PC-3 (cell line): ENCODE data around the gene RBM6. TPM values are rescaled to one million over a fixed set of nuclear protein-coding genes. Genes with fewer than 3 reads are reported as not detected.

ENCODE experiments used
- ATAC-seq: fragments of 200-7000 bp; cut with Tn5 transposase; 2 replicates; pipeline ENCODE4 v1.9.1; 2020; ENCODE audit warnings: mild to moderate bottlenecking, moderate library complexity
- BruUV-seq: library from RNA; stranded (reverse); fragments of 400-500 nt; replicated peaks from 2 replicates; lab custom pipeline; 2021; lab: Mats Ljungman, UMichigan
- CTCF ChIA-PET: fragments of 300-600 bp; sonication (Branson Sonifier 250); formaldehyde crosslinking; loops from one replicate; lab custom pipeline; 2022; ENCODE audit warnings: antibody characterized with exemption; lab: Charles Lee
- POLR2A ChIA-PET: fragments of 300-600 bp; sonication (Branson Sonifier 250); formaldehyde crosslinking; loops from one replicate; lab custom pipeline; 2022; ENCODE audit warnings: antibody characterized with exemption; ENCODE audit not compliant: unreplicated experiment; lab: Charles Lee
- DNase-seq: peaks from one replicate; pipeline ENCODE4 v3.0.0-alpha.2; 2015
- H2AFZ ChIP-seq: fragments of 300-600 bp; sonication (generic); 2 replicates; pipeline ENCODE4 v1.6.0; 2016; ENCODE audit warnings: antibody characterized with exemption, low read length
- H3F3A ChIP-seq: fragments of 300-600 bp; sonication (generic); one replicate; pipeline ENCODE4 v1.6.0; 2017; ENCODE audit warnings: antibody characterized with exemption, low read length, control low read depth, mild to moderate bottlenecking; ENCODE audit not compliant: unreplicated experiment
- H3K27ac ChIP-seq: fragments of 300-600 bp; sonication (generic); 2 replicates; pipeline ENCODE4 v1.5.1; 2016; ENCODE audit warnings: mild to moderate bottlenecking, low read length
- H3K27me3 ChIP-seq: fragments of 300-600 bp; sonication (generic); 2 replicates; pipeline ENCODE4 v1.6.1; 2016; ENCODE audit warnings: low read length, mixed read lengths
- H3K36me3 ChIP-seq: fragments of 300-600 bp; sonication (generic); 2 replicates; pipeline ENCODE4 v1.6.1; 2016; ENCODE audit warnings: low read depth, mixed run types, low read length, mixed read lengths
- H3K4me1 ChIP-seq: fragments of 300-600 bp; sonication (generic); 2 replicates; pipeline ENCODE4 v1.5.1; 2016; ENCODE audit warnings: low read length; ENCODE audit not compliant: insufficient read depth
- H3K4me2 ChIP-seq: fragments of 300-600 bp; sonication (generic); 2 replicates; pipeline ENCODE4 v1.6.0; 2016; ENCODE audit warnings: low read length
- H3K4me3 ChIP-seq: fragments of 300-600 bp; sonication (generic); 2 replicates; pipeline ENCODE4 v1.5.1; 2016; ENCODE audit warnings: mild to moderate bottlenecking, low read length, mixed read lengths
- H3K79me2 ChIP-seq: fragments of 300-600 bp; sonication (generic); 2 replicates; pipeline ENCODE4 v1.6.1; 2017; ENCODE audit warnings: low read length, mixed read lengths
- H3K9ac ChIP-seq: fragments of 300-600 bp; sonication (generic); 2 replicates; pipeline ENCODE4 v1.6.0; 2016; ENCODE audit warnings: mild to moderate bottlenecking, low read length
- H3K9me2 ChIP-seq: fragments of 300-600 bp; sonication (generic); replicated peaks from 2 replicates; pipeline ENCODE4 v1.6.1; 2016; ENCODE audit warnings: mixed run types, low read length, mixed read lengths
- H3K9me3 ChIP-seq: fragments of 300-600 bp; sonication (generic); 2 replicates; pipeline ENCODE4 v1.6.1; 2016; ENCODE audit warnings: low read length, mixed read lengths
- H4K20me1 ChIP-seq: fragments of 300-600 bp; sonication (generic); 2 replicates; pipeline ENCODE4 v1.6.1; 2016; ENCODE audit warnings: low read length, mixed read lengths
- EZH2 ChIP-seq: fragments of 300-600 bp; sonication (generic); IDR thresholded peaks from one replicate; pipeline ENCODE4 v1.6.1; 2017; ENCODE audit warnings: antibody characterized with exemption, mild to moderate bottlenecking, low read length; ENCODE audit not compliant: unreplicated experiment
- EZH2phosphoT487 ChIP-seq: fragments of 300-600 bp; sonication (generic); IDR thresholded peaks from 2 replicates; pipeline ENCODE4 v1.6.1; 2018; ENCODE audit warnings: mild to moderate bottlenecking, antibody characterized with exemption, low read length, borderline replicate concordance
- intact Hi-C: fragments of 100-400 bp; cut with micrococcal nuclease; formaldehyde crosslinking; loops from 2 replicates; pipeline ENCODE4 v1.9.0; 2023
- total RNA-seq: library from RNA; depleted of rRNA; stranded (reverse); fragments of >200 nt; gene quantifications from 2 replicates; pipeline ENCODE4 v1.2.3, GENCODE V29; 2014
- TF ChIP-seq, protein P1 (sequence below): fragments of 300-600 bp; sonication (generic); conservative IDR thresholded peaks from 2 replicates; pipeline ENCODE4 v1.5.1; 2017; ENCODE audit warnings: antibody characterized with exemption, low read depth, mild to moderate bottlenecking, low read length

Gene RBM6
- total RNA-seq, 1 experiment from 2014 or later: 64.6 TPM

DNA sequence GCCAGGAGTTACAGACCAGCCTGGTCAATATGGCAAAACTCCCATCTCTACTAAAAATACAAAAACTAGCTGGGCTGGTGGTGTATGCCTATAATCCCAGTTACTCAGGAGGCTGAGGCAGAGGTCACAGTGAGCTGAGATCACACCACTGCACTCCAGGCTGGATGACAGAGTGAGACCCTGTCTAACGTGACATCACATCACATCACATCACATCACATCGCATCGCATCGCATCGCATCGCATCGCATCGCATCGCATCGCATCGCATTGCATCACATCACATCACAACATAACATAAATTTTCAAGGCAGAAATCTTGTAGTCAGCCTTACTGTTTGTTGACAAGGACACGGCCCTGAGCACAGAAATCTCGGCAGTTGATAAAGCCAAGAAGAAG, 44.4 kb downstream of the RBM6 start:
- H3K4me2 ChIP-seq: no peak overlapping the region
- no peaks in the 10 kb centered on the region for H4K20me1 ChIP-seq
- no peak for ATAC-seq
- DNase-seq: no peak
- no peak overlapping the region for H3K4me3 ChIP-seq
- H3K9me3 ChIP-seq: no peaks in the 10 kb centered on the region
- H3K27ac ChIP-seq: no peak overlapping the region
- no peaks in the 10 kb centered on the region for H3F3A ChIP-seq
- intact Hi-C loops: no loop called here
- 0 out of 2 replicates have a peak, but pooled peaks cover 9% of the 10 kb centered on the region for H3K36me3 ChIP-seq
- no peaks in the 10 kb centered on the region for H3K79me2 ChIP-seq
- no peak overlapping the region for H3K9ac ChIP-seq
- no peaks in the 10 kb centered on the region for H3K27me3 ChIP-seq
- no peaks in the 10 kb centered on the region for H3K9me2 ChIP-seq
- ChIA-PET POLR2A (interaction anchor here (0.7 kb wide), 1 partner anchor 29 kb away, joined by 4 read pairs; no protein-coding TSS in a partner anchor), CTCF (no interaction called here)
- no TSS peak for BruUV-seq
- H3K4me1 ChIP-seq: no peaks in the 10 kb centered on the region
- H2AFZ ChIP-seq: no peak overlapping the region
- TF ChIP-seq EZH2 (no peak), EZH2phosphoT487 (no peak)
- TF ChIP-seq, protein P1, sequence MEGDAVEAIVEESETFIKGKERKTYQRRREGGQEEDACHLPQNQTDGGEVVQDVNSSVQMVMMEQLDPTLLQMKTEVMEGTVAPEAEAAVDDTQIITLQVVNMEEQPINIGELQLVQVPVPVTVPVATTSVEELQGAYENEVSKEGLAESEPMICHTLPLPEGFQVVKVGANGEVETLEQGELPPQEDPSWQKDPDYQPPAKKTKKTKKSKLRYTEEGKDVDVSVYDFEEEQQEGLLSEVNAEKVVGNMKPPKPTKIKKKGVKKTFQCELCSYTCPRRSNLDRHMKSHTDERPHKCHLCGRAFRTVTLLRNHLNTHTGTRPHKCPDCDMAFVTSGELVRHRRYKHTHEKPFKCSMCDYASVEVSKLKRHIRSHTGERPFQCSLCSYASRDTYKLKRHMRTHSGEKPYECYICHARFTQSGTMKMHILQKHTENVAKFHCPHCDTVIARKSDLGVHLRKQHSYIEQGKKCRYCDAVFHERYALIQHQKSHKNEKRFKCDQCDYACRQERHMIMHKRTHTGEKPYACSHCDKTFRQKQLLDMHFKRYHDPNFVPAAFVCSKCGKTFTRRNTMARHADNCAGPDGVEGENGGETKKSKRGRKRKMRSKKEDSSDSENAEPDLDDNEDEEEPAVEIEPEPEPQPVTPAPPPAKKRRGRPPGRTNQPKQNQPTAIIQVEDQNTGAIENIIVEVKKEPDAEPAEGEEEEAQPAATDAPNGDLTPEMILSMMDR: no peak

DNA sequence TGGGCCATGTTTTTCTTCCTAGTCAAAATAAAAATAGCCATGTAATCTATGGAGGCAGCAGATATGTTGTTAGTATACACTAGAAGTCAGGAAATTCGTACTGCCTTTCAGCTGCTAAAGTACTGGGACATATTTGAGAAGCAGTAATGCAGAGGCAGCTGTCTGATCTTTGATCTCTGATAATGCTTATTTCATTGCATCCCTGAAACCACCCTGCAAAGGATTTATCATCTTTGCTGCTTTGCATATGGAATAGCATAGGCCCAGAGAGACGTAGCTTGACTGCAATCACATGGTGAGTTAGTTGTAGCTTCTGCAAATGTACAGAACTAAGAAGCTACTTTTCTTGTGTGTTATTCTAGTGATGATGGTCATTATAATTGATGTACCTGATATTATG, 52.4 kb downstream of the RBM6 start:
- intact Hi-C loops: no loop called here
- no peak for ATAC-seq
- no peaks in the 10 kb centered on the region for H3K27me3 ChIP-seq

DNA sequence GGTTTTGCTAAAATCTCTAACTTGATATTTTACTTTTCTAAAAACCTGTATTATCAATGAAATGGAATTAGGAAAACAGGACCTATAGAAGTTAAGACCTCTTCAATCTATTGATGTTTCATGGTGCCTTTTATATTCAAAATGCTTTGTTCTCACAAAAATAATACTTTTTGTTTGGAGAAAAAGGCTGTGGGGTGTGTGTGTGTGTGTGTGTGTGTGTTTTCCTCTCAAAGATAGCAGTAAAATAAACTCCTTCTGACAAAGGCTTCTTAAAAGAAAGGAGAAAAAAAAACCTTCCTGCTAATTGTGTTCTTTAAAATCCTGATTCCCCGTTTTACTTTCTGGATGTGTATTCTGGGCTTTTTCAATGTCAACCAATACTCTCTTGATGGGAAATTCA, 54.5 kb downstream of the RBM6 start:
- Histone ChIP-seq H3K9me2 (no peaks in the 10 kb centered on the region), H3K4me2 (no peak overlapping the region), H3K36me3 (peaks cover 12% of the 10 kb centered on the region; the same call in 1 of the 2 replicates), H3K4me3 (no peak overlapping the region), H3K27me3 (no peaks in the 10 kb centered on the region), H3K9me3 (no peaks in the 10 kb centered on the region), H2AFZ (no peak overlapping the region), H3K4me1 (peaks cover 11% of the 10 kb centered on the region), H4K20me1 (no peaks in the 10 kb centered on the region), H3K79me2 (peaks cover 8% of the 10 kb centered on the region; the same call in 1 of the 2 replicates), H3K27ac (no peak overlapping the region), H3F3A (no peaks in the 10 kb centered on the region), H3K9ac (no peak overlapping the region)
- ChIA-PET CTCF (no interaction called here), POLR2A (interaction anchor here (0.7 kb wide), 1 partner anchor 55 kb away, joined by 4 read pairs; no protein-coding TSS in a partner anchor)
- no TSS peak for BruUV-seq
- intact Hi-C loops: no loop called here
- TF ChIP-seq EZH2phosphoT487: no peak
- TF ChIP-seq, protein P1: no peak
- no peak for ATAC-seq
- no peak for DNase-seq

More for the DNA sequence above, 52.4 kb downstream of the RBM6 start:
- H3K27ac ChIP-seq: no peak overlapping the region
- no TSS peak for BruUV-seq
- H3K4me3 ChIP-seq: no peak overlapping the region
- POLR2A ChIA-PET: no interaction called here
- no peaks in the 10 kb centered on the region for H3F3A ChIP-seq
- no peaks in the 10 kb centered on the region for H3K79me2 ChIP-seq
- no peak overlapping the region for H3K4me2 ChIP-seq
- H3K4me1 ChIP-seq: no peaks in the 10 kb centered on the region
- CTCF ChIA-PET: no interaction called here
- no peak overlapping the region for H3K9ac ChIP-seq
- no peak overlapping the region for H2AFZ ChIP-seq
- no peak for DNase-seq
- no peaks in the 10 kb centered on the region for H3K9me2 ChIP-seq
- H3K36me3 ChIP-seq: peaks cover 12% of the 10 kb centered on the region; the same call in 1 of the 2 replicates
- TF ChIP-seq, protein P1: no peak
- TF ChIP-seq EZH2 (no peak), EZH2phosphoT487 (no peak)
- no peaks in the 10 kb centered on the region for H4K20me1 ChIP-seq
- H3K9me3 ChIP-seq: no peaks in the 10 kb centered on the region
